ENCODE results near the gene ENPP6.

ENPP6 gene

DNA sequence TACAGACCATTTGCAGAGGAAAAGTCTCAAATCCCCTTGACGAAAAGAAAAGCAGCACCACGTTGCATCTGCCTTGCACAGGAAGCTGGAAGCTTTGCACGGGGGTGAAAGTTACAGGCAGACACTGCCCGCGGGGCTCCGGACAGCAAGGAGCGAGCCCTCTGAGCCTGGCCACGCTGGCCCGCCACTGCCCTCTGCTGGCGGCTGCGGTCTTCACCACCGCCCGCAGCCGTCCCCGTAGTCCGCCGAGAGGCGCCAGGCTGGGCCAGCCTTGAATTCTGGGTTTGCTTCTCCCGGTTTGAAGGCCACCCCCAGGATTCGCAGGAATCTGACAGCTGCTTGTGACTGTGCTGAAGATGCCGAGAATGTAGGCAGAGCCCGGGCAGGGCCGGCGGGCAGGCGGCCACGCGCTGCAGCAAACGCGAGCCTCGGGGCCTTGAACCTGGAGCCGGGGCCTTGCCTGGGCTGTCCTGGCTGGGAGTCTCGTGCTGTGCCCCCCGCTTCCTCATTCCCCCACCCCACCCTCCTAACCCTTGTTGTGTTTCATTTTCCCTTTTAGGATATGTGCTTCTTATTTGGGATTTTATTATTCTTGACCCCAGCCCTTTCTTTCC lies 49.2 kb downstream of the ENPP6 start:
- peak; percentile 87 for DNase-seq (ENCODE audit: low spot score)

DNA sequence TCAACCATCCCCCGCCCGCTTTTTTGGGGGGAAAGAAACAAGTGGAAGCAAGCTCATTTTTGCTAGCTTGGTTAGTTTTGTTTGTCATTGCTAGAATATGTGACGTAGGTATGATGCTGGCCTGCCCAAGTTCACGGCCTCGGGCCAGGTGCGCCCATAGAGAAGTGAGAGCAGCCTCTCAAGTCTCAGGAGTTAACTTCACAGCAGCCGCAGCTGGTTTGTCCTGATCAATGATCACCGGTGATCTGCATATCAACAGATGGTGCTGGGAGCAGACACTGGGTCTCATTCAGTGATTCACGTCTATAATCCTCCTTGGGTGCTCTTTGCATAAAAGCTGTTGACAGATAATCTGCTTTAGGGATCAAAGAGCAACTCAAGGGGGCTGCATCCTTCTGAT lies 50.1 kb downstream of the ENPP6 start:
- no peak for TF ChIP-seq CTCF (IDR thresholded peaks at IDR 0.05; ENCODE audit: extremely low read depth, insufficient read depth, missing control alignments)
- DNase-seq (ENCODE audit: low spot score) = no peak
- in situ Hi-C loops (cut with MboI; ENCODE audit: low pct_unique_long_range_greater_than_20kb, low sequenced_read_pairs, unreplicated experiment) = no loop called here

More for the DNA sequence above, 49.2 kb downstream of the ENPP6 start:
- in situ Hi-C loops (cut with MboI; ENCODE audit: low pct_unique_long_range_greater_than_20kb, low sequenced_read_pairs, unreplicated experiment) = no loop called here
- TF ChIP-seq CTCF (IDR thresholded peaks at IDR 0.05; ENCODE audit: extremely low read depth, insufficient read depth, missing control alignments) = peak; percentile 97

- in situ Hi-C loops (cut with MboI; ENCODE audit: low pct_unique_long_range_greater_than_20kb, low sequenced_read_pairs, unreplicated experiment) = no loop called here
- TF ChIP-seq CTCF (IDR thresholded peaks at IDR 0.05; ENCODE audit: extremely low read depth, insufficient read depth, missing control alignments) = no peak
- no peak for DNase-seq (ENCODE audit: low spot score)
Observed at GRCh38 chr4:184166736-184167135, 50.9 kb downstream of the ENPP6 start.

DNA sequence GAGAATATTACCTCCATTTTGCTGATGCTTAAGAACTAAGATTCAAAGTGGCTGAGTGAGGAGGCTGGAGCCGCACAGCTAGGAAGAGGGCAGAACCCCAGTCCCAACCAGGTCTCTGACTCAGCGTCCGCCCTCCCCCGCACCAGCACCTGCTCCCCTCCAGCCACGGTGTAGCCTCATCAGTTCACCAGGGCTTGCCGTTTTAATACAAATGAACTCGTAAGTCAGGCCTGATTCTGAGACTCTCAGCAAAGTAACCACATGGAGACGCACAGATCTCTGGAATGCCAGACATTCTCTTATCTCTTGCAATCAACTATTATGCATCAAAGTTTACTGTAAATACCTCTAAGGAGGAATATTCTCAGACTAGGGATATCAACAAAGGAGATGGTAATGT lies 52.4 kb downstream of the ENPP6 start:
- no peak for TF ChIP-seq CTCF (IDR thresholded peaks at IDR 0.05; ENCODE audit: extremely low read depth, insufficient read depth, missing control alignments)
- in situ Hi-C loops (cut with MboI; ENCODE audit: low pct_unique_long_range_greater_than_20kb, low sequenced_read_pairs, unreplicated experiment) = no loop called here
- no peak for DNase-seq (ENCODE audit: low spot score)

- peak; percentile 37 for TF ChIP-seq CTCF (IDR thresholded peaks at IDR 0.05; ENCODE audit: extremely low read depth, insufficient read depth, missing control alignments)
- in situ Hi-C loops (cut with MboI; ENCODE audit: low pct_unique_long_range_greater_than_20kb, low sequenced_read_pairs, unreplicated experiment) = no loop called here
- no peak for DNase-seq (ENCODE audit: low spot score)
Observed at GRCh38 chr4:184163813-184164212, 53.9 kb downstream of the ENPP6 start.

GRCh38 chr4:184162596-184162995 lies 55.1 kb downstream of the ENPP6 start:
- TF ChIP-seq CTCF (IDR thresholded peaks at IDR 0.05; ENCODE audit: extremely low read depth, insufficient read depth, missing control alignments) = no peak
- no peak for DNase-seq (ENCODE audit: low spot score)
- in situ Hi-C loops (cut with MboI; ENCODE audit: low pct_unique_long_range_greater_than_20kb, low sequenced_read_pairs, unreplicated experiment) = no loop called here
